Measurements from ENCODE around the gene KCNV2. TPM values are rescaled to one million over a fixed set of nuclear protein-coding genes. Genes with fewer than 3 reads are reported as not detected.

Gene KCNV2
- total RNA-seq, 1 donor = not detected

DNA sequence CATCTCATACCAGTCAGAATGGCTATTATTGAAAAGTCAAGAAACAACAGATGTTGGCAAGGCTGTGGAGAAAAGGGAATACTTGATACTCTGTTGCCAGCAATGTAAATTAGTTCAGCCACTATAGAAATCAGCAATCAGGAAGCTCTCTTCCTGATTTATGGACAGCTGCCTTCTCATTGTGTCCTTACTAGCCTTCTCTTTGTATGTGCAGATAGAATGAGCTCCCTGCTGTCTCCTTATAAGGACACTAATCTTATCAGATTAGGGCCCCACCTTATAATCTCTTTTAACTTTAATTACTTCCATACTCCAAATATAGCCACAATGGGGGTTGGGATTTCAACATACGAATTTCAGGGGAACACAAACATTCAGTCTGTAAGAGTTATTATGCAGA is 38.0 kb downstream of the KCNV2 start:
- TF ChIP-seq, protein P1, sequence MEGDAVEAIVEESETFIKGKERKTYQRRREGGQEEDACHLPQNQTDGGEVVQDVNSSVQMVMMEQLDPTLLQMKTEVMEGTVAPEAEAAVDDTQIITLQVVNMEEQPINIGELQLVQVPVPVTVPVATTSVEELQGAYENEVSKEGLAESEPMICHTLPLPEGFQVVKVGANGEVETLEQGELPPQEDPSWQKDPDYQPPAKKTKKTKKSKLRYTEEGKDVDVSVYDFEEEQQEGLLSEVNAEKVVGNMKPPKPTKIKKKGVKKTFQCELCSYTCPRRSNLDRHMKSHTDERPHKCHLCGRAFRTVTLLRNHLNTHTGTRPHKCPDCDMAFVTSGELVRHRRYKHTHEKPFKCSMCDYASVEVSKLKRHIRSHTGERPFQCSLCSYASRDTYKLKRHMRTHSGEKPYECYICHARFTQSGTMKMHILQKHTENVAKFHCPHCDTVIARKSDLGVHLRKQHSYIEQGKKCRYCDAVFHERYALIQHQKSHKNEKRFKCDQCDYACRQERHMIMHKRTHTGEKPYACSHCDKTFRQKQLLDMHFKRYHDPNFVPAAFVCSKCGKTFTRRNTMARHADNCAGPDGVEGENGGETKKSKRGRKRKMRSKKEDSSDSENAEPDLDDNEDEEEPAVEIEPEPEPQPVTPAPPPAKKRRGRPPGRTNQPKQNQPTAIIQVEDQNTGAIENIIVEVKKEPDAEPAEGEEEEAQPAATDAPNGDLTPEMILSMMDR (IDR thresholded peaks at IDR 0.05; ENCODE audit: extremely low read depth, low read depth, low read length) = no peak
- Histone ChIP-seq H3K9me3 (ENCODE audit: low read depth, low read length) (no peaks in the 10 kb centered on the region), H3K4me2 (ENCODE audit: insufficient read depth, low read length) (no peak overlapping the region), H3K27ac (ENCODE audit: low read depth, low read length) (no peak overlapping the region), H2AFZ (ENCODE audit: low read length) (no peak overlapping the region), H3K27me3 (ENCODE audit: insufficient read depth, low read length) (no peaks in the 10 kb centered on the region), H3K4me1 (ENCODE audit: insufficient read depth, low read length) (no peaks in the 10 kb centered on the region), H3K36me3 (ENCODE audit: insufficient read depth, low read length) (no peaks in the 10 kb centered on the region), H4K20me1 (ENCODE audit: insufficient read depth, low read length) (no peaks in the 10 kb centered on the region), H3K79me2 (ENCODE audit: insufficient read depth, low read length) (no peaks in the 10 kb centered on the region), H3K4me3 (ENCODE audit: insufficient read depth, low read length) (no peak overlapping the region)
- DNase-seq (ENCODE audit: insufficient read length, low spot score, missing footprints) = no peak

DNA sequence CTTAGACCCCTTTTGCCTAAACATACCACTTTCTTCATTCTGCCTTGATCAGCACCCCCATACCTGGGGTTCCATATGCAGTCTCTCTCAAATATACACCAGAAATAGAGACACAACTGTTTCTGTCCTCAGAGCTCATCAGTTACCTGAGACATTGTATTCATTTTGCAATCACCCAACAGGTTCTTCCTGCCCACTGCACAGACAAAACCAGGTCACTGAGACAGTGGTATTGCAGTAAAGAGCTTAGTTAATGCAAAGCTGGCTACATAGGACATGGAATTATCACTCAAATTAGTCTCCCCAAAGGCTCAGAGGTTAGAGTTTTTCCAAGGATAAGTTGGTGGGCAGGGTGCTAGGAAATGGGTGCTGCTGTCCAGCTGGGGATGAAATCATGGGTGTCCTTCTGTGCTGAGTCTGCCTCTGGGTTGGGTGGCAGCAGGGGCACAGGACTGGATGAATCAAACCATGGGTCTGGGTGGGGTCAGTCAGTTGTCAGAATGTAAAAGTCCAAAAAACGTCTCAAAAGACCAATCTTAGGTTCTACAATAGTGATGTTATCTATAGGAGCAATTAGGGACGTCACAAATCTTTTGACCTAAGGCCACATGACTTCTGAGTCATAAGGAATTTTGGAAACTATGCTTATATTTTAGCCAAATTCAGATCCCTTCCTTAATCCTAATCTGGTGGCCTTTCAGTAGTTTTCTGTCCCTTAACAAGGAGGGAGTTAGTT is 41.0 kb downstream of the KCNV2 start:
- Histone ChIP-seq H3K36me3 (ENCODE audit: insufficient read depth, low read length) (no peaks in the 10 kb centered on the region), H4K20me1 (ENCODE audit: insufficient read depth, low read length) (no peaks in the 10 kb centered on the region), H2AFZ (ENCODE audit: low read length) (peak overlapping the region; percentile 36), H3K9me3 (ENCODE audit: low read depth, low read length) (no peaks in the 10 kb centered on the region), H3K4me2 (ENCODE audit: insufficient read depth, low read length) (no peak overlapping the region), H3K79me2 (ENCODE audit: insufficient read depth, low read length) (no peaks in the 10 kb centered on the region), H3K27me3 (ENCODE audit: insufficient read depth, low read length) (no peaks in the 10 kb centered on the region), H3K4me1 (ENCODE audit: insufficient read depth, low read length) (no peaks in the 10 kb centered on the region), H3K27ac (ENCODE audit: low read depth, low read length) (peak overlapping the region; percentile 31), H3K4me3 (ENCODE audit: insufficient read depth, low read length) (no peak overlapping the region)
- TF ChIP-seq, protein P1 (IDR thresholded peaks at IDR 0.05; ENCODE audit: extremely low read depth, low read depth, low read length) = no peak
- DNase-seq (ENCODE audit: insufficient read length, low spot score, missing footprints) = no peak

DNA sequence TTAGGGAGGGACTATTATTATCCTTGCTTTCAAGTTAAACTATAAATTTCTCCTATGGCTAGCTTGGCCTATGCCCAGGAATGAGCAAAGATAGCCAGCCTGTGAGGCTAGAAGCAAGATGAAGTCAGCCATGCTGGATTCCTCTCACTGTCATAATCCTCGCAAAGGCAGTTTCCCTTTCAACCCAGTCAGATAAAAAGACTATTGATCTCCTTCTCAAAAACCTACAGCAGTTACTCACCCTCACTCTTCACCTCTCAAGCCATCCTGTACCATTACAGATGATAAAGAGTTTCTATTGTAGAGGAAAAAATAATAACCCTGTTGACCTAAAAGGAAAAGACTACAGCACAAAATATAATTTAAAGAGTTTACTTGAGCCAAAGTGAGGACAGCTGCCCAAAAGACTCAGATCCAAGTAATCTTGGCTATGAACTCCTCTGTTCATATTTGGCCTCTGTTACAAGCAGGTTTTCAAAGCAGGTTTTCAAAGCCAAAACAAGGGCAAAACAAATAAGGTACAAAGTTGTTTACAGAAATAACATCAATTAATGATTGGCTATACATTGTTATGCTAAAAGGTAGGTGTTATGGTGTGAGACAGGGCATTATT is 41.7 kb downstream of the KCNV2 start:
- Histone ChIP-seq H3K27ac (ENCODE audit: low read depth, low read length) (peak overlapping the region; percentile 31), H4K20me1 (ENCODE audit: insufficient read depth, low read length) (no peaks in the 10 kb centered on the region), H3K4me2 (ENCODE audit: insufficient read depth, low read length) (no peak overlapping the region), H2AFZ (ENCODE audit: low read length) (peak overlapping the region; percentile 45), H3K27me3 (ENCODE audit: insufficient read depth, low read length) (no peaks in the 10 kb centered on the region), H3K36me3 (ENCODE audit: insufficient read depth, low read length) (no peaks in the 10 kb centered on the region), H3K4me1 (ENCODE audit: insufficient read depth, low read length) (no peaks in the 10 kb centered on the region), H3K9me3 (ENCODE audit: low read depth, low read length) (no peaks in the 10 kb centered on the region), H3K79me2 (ENCODE audit: insufficient read depth, low read length) (no peaks in the 10 kb centered on the region), H3K4me3 (ENCODE audit: insufficient read depth, low read length) (no peak overlapping the region)
- TF ChIP-seq, protein P1 (IDR thresholded peaks at IDR 0.05; ENCODE audit: extremely low read depth, low read depth, low read length) = no peak
- peak; percentile 41 for DNase-seq (ENCODE audit: insufficient read length, low spot score, missing footprints)

DNA sequence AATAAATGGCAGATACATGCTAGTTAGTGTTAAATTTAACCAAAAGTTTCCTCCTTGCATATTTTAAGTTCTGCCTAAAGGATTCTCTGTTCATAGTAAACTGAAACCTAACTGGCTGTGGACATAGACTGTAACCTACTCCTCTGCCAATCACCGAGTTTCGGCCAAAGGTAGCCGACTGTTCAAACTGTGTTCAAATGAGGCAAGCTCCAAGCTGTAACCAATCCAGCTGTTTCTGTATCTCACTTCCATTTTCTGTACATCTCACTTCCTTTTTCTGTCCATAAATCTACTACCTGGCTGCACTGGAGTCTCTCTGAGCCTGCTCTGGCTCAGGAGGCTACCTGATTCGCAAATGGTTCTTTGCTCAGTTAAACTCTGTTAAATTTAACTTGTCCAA is 44.1 kb downstream of the KCNV2 start:
- H3K4me3 ChIP-seq (ENCODE audit: insufficient read depth, low read length) = no peak overlapping the region
- H2AFZ ChIP-seq (ENCODE audit: low read length) = no peak overlapping the region
- H3K9me3 ChIP-seq (ENCODE audit: low read depth, low read length) = no peaks in the 10 kb centered on the region
- H3K4me2 ChIP-seq (ENCODE audit: insufficient read depth, low read length) = no peak overlapping the region
- TF ChIP-seq, protein P1 (IDR thresholded peaks at IDR 0.05; ENCODE audit: extremely low read depth, low read depth, low read length) = no peak
- no peak overlapping the region for H3K27ac ChIP-seq (ENCODE audit: low read depth, low read length)
- no peaks in the 10 kb centered on the region for H3K27me3 ChIP-seq (ENCODE audit: insufficient read depth, low read length)
- H4K20me1 ChIP-seq (ENCODE audit: insufficient read depth, low read length) = no peaks in the 10 kb centered on the region
- no peaks in the 10 kb centered on the region for H3K36me3 ChIP-seq (ENCODE audit: insufficient read depth, low read length)
- H3K79me2 ChIP-seq (ENCODE audit: insufficient read depth, low read length) = no peaks in the 10 kb centered on the region
- H3K4me1 ChIP-seq (ENCODE audit: insufficient read depth, low read length) = no peaks in the 10 kb centered on the region
- DNase-seq (ENCODE audit: insufficient read length, low spot score, missing footprints) = no peak

All from osteoblast (primary cell).